Upper lobe of left lung (tissue), 4 donors: ENCODE measurements around the gene GSC.

Experiments
- CTCF ChIP-seq, 6 experiments: fragments of 450-650 bp in 4 of 6; fragments of 200-600 bp in 2 of 6; sonication (generic) in 2 of 6; IDR thresholded peaks; one replicate each; pipeline ENCODE4 v1.5.1; 2016 to 2019; ENCODE audit warnings: antibody characterized with exemption in 6 of 6
- EP300 ChIP-seq, 4 donors: sonication (generic); formaldehyde crosslinking; IDR thresholded peaks; one replicate each; pipeline ENCODE4 v1.5.1; 2017; ENCODE audit warnings: antibody characterized with exemption in 4 of 4, control low read depth in 2 of 4
- POLR2A ChIP-seq, 4 donors: fragments of 450-650 bp; IDR thresholded peaks; one replicate each; pipeline ENCODE4 v1.5.1; 2016 to 2017; ENCODE audit warnings: antibody characterized with exemption in 4 of 4, mild to moderate bottlenecking in 2 of 4
- POLR2AphosphoS5 ChIP-seq, 2 donors: sonication (generic); formaldehyde crosslinking; IDR thresholded peaks; one replicate each; pipeline ENCODE4 v1.5.1; 2017; ENCODE audit warnings: antibody characterized with exemption in 2 of 2

GRCh38 chr14:94805680-94806288, 35.9 kb upstream of the GSC start:
- TF ChIP-seq CTCF (IDR thresholded peaks at IDR 0.05) (no peak), POLR2AphosphoS5 (IDR thresholded peaks at IDR 0.05) (no peak), POLR2A (IDR thresholded peaks at IDR 0.05) (no peak), EP300 (IDR thresholded peaks at IDR 0.05) (no peak)
